ENCODE measurements around the gene IGLL5. TPM values are rescaled to one million over a fixed set of nuclear protein-coding genes. Genes with fewer than 3 reads are reported as not detected.

Gene IGLL5
- total RNA-seq, 1 experiment from 2014 or later: not detected

DNA sequence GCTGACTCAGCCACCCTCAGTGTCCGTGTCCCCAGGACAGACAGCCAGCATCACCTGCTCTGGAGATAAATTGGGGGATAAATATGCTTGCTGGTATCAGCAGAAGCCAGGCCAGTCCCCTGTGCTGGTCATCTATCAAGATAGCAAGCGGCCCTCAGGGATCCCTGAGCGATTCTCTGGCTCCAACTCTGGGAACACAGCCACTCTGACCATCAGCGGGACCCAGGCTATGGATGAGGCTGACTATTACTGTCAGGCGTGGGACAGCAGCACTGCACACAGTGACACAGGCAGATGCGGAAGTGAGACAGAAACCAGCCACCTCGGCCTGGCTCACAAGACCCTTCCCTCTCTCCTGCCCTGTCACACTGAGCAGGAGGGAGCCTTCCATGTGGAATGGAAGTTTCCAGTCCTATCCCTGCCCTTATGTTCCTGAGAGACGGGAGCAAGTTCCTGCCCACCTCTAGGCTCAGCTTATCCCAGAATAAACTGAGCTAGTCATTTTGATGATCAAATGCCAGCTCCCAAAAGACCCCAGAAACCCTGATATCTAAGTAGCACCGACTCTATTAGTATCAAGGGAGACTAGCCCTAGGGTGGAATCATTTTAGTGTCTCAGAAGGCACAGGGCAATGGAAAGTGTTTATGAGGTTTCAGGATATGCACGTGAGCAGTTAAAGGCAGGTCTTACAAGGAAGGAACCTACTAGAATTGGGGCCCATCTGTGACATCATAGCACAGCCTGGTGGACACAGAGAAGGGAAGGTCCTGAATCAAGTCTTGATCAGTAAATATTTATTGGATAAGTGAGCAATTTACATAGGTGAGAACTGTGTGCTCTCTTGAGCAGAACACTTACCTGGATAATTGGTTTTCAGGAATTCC is 6.3 kb upstream of the IGLL5 start:
- no peak for DNase-seq (ENCODE audit: low spot score)
- in situ Hi-C loops (cut with HindIII; ENCODE audit: low sequenced_read_pairs): no loop called here

DNA sequence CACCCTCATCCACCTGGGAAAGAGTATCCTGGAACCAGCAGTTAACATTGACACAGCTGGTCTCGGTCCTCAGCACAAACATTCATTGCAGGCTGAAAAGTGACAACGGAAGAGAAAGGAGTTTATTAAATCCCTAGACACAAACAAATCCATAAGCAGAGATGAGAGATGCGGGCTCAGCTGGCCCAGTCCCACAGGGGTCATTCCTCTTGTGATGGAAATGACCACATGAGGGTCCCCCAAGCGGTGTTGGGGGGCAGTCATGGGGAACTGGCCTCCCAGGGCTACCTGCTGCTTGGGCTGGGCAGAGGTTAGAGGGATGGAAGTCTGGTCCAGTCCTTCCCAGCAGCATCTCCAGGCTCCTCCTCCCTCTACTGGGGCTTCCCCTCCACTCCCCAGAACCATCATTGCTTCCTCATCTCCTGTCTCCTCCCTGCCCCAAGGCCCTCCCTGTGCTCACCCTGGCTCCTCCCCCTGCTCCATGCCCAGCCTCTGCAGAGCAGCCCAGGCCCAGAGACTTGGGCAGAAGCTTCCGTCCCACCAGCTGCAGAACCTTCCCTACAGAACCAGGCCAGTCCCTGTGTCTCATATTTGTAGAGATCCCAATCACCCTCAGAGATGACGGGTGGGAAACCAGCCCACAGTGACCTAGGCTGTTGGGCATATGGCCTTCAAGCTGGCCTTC is 5.4 kb upstream of the IGLL5 start:
- in situ Hi-C loops (cut with HindIII; ENCODE audit: low sequenced_read_pairs): no loop called here
- no peak for DNase-seq (ENCODE audit: low spot score)

DNA sequence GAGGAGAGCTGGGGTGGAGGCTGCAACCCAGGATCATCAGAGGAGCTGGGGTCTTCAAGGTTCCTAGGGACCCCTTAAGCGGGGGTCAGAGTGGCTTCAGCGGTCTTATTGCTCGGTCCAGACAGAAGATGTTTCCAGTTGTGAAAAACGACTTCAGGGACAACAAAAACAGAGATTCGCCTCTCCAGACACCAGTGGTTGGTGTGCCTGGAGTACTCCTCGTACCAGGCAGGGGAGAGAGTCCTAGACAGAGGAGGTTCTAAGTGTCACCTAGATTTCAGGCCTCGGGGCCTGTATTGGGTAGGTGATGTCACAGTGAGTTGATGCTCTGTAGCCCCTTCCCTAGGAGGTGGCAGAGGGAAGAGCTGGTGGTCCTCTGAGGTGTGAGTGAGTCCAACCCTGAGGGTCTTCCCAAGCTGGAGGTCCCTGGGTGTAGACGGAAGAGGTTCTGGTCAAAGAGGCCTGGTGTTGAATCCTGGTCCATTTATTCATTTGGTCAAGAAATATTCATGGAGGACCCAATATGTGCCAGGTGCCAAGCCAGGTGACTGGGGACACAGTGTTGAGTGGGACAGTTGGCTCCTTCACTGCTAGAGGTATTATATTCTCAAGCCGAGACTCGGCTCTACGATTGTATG is 4.4 kb upstream of the IGLL5 start:
- no peak for DNase-seq (ENCODE audit: low spot score)
- in situ Hi-C loops (cut with HindIII; ENCODE audit: low sequenced_read_pairs): no loop called here

DNA sequence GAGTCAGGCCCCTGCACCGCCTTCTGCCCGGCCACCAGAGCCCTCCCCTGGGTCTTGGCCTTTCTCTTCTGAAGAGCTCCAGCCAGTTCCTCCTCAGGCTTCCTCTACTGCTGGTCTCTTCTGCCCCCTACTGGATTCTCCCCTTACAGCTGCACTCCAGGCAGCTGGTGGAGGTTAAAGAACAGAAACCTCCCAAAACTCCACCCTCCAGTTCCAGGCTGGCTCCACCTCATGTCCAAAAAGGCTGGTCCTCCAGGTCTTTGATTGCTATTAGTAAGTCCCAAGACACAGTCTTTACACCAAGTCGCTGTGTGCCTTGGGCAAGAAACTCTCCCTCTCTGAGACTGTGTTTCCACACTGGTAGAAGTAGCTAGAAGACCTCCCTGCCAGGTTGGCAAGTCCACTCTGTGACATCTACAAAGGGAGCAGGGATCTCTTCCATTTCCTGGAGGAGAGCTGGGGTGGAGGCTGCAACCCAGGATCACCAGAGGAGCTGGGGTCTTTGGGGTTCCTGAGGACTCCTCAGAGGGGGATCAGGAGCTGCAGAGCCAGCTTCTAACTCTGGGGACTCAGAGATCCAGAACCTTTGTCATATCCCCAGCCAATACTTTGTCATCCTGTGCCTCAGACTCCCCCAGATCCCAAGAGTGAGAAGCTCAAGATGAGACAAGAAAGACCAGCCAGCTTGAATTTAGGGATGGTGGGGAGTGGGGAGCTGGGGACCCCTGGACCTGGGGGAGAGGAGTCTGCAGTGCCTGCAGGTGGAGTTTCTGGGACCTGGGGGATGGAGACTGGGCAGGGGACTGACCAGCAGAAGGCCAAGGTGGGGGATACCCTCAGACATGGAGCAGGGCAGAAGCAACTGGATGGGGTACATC is 3.4 kb upstream of the IGLL5 start:
- DNase-seq (ENCODE audit: low spot score): peak; percentile 70
- in situ Hi-C loops (cut with HindIII; ENCODE audit: low sequenced_read_pairs): no loop called here

DNA sequence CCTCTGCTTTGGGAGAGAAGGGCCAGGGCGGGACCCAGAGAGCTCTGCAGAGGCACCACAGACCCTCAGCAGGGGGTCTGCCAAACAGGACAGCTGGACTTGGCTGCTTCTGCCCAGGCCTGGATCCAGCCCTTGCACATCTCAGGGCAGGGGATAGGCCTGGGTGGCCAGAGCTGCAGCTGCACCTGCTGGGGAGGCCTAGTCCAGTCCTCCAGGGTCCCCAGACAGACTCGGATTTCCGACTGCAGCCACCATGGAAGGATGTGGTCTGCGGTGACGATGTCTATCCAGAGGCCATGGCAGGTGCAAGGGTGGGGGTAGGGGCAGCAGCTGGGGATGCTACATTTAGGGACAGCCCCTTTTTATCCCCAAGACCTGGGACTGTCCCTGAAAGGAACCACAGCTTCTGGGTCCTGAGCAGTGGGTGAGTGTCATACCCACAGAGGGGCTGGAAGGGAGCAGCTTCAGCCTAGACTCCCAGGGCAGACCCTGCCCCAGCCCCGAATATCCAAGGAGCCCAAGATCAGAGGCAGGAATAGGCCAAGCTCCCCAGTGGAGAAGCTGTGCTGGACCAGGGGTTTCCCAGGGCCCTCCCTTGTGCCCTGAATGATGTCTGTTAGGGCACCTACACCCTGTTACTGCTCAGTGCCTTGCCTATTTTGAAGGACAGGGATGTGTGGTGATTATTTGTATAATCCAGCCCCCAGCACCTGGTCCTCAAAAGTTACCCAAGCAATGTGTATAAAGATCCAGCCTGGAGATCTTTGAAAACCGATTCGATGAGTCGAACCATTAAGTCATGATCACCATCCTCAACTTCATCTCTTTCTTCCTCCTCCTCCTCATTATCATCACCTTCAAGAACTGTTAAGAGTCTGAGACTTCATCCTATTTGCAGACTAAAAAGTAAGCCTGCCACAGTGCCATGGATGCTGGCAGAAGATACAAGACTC is 2.5 kb upstream of the IGLL5 start:
- no peak for DNase-seq (ENCODE audit: low spot score)
- in situ Hi-C loops (cut with HindIII; ENCODE audit: low sequenced_read_pairs): no loop called here

DNA sequence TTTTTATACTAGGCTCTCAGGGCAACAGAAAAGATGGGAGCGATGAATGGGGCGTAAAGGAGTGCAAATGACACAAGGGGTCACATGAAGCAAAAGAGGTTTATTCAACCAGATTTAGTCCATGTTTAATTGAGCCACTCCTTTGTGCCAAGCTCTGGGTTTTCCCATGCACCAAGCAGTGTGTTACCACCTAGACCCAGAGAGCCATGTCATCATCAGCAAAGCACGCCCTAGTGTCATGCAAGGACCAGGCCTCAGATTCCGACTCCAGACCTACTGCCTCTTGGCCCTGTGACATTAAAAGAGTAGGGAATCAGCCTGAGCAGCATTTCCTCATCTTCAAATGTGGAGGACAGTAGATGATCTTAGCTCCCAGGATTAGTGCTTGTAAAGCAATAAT is 1.1 kb upstream of the IGLL5 start:
- in situ Hi-C loops (cut with HindIII; ENCODE audit: low sequenced_read_pairs): no loop called here
- DNase-seq (ENCODE audit: low spot score): no peak

DNA sequence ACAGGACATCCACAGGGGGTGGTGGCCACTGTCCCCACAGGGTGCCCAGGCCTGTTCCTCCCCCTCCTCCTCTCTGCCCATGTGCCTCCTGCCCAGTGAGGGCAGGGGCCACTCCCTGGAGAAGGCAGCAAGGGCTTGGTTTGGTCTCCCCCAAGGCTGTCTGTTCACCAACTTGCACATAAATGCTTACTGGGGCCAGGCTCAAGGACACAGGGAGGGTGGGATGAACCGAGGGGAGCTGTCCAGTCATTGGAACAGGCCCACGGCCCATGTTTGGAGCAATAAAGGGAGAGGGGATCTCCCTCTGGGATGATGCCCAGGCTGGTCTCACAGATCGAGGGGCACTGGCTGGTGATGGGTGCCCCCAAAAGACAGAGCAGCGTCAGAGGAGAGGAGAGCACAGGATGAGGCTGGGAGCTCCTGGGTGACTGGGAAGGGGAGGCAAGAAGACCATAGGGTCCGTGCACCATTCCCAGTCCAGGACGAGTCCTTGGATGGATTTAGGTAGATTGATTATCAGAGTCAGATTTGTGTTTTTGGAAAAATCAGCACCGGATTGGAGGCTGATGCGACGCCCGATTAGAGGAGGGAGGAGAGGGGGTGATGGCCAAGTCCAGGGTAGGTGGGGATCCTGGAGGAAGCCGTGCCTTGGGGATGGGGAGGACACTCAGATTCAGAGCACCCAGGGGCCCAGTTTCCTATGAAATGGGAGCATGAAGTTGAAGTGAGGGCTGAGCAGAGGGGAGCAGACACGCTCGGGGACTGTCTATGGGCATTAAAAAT is 1.1 kb downstream of the IGLL5 start:
- in situ Hi-C loops (cut with HindIII; ENCODE audit: low sequenced_read_pairs): no loop called here
- no peak for DNase-seq (ENCODE audit: low spot score)

DNA sequence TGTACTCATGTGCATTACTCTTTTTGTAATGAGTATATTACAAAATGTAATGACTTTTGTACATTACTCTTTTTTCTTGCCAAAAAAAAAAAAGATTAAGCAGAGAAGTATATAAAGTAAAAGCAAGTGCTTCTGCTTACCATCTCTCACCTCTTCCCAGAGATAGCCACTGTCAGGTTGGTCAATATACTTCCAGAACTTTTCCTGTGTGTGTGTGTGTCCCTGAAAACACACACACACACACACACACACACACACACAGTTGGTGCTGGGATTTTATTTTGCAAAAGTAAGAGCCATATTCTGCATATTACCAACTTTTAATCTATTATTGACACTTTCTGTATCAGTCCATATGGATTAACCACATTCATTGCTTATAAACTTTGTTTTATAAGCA is 2.5 kb downstream of the IGLL5 start:
- DNase-seq (ENCODE audit: low spot score): no peak
- in situ Hi-C loops (cut with HindIII; ENCODE audit: low sequenced_read_pairs): no loop called here

DNA sequence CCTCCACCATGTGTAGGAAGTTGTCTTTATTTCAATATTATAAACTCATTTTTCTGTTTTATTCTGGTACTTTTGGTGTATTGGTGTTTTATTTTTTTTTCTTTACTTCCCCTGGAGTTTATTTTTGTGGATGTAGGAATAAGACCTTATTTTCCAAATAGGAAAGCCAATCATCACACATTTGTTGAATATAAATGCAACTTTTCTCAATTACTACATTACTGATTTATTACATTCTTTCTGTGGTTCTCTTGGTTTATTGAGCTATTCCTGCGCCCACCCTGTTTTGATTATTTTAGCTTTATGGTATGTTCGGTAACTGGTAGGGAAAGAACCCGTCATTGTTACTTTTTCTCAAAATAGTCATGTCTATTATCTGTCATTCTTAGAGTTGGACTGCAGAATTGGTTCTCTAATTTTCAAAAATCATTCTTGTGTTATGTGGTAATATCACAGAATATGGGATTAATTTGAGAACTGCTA is 3.6 kb downstream of the IGLL5 start:
- in situ Hi-C loops (cut with HindIII; ENCODE audit: low sequenced_read_pairs): no loop called here
- no peak for DNase-seq (ENCODE audit: low spot score)

DNA sequence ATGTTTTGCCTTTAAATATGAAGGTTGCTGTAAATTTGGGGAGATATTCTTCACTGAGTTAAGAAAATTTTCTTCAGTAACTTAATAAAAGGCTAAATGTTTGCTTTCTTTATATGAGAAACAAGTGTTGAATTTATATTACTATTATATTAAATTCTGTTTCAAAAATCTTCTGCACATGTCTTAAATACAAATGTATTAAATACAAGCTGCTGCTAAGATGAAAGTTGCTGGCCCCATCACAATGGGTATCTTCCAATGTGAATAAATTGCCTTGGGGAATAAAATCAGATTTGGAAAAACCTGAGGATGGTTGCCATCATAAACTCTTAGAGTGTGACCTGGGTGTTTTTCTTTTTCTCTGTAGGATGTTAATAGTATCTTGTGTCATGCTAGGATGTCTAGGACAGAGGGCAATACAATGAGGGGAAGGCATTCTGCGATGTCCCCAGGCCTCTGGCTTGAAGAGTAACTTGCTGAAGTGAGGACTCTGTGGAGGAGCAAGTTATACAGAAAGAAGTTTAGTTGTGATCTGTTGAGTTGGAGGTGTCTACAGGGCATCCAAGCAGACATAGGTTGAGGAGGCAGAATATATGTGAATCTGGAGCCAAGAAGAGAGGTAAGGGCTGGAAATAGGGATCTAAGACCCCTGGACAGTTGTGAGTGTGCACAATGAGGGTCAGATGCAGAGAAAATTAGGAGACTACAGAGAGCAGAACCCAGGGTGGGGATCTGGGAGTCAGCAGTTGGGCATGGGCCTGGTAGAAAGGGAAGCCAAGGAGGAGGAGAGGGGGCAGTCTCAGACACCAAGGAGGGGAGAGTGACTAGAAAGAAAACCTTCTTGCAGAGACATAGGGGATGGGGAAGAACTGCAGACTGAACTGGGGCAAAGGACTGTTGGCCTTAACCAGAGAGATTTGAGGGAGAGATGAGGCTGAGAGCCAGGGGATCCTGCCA is 4.8 kb downstream of the IGLL5 start:
- no peak for DNase-seq (ENCODE audit: low spot score)
- in situ Hi-C loops (cut with HindIII; ENCODE audit: low sequenced_read_pairs): no loop called here

DNA sequence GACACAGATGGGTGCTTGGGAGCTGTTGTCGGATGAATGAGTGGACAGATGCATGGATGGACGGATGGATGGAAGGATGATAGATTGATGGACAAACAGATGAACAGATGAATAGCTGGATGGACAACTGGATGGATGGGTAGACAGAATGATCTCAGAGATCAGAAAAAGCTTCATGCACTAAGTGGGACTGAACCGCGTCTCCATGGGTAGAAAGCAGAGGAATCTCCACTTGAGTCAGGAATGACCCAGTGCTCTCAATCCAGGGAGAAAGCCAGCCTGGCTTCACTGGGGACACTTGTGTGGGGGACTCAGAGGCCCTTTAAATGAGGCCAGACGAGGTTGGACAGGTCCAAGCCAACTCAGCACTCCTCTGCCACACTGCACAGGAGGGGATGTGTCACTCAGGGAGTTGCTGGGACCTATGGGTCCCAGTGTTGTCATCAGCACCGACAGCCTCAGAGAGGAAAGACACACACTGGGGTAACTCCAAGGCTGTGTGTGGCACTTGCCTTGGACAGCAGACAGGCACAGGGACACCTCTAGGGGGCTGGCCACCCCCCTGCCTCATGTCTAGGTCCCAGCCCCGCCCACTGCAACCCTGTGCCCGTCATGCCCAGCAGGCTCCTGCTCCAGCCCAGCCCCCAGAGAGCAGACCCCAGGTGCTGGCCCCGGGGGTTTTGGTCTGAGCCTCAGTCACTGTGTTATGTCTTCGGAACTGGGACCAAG is 5.6 kb downstream of the IGLL5 start:
- in situ Hi-C loops (cut with HindIII; ENCODE audit: low sequenced_read_pairs): no loop called here
- no peak for DNase-seq (ENCODE audit: low spot score)

DNA sequence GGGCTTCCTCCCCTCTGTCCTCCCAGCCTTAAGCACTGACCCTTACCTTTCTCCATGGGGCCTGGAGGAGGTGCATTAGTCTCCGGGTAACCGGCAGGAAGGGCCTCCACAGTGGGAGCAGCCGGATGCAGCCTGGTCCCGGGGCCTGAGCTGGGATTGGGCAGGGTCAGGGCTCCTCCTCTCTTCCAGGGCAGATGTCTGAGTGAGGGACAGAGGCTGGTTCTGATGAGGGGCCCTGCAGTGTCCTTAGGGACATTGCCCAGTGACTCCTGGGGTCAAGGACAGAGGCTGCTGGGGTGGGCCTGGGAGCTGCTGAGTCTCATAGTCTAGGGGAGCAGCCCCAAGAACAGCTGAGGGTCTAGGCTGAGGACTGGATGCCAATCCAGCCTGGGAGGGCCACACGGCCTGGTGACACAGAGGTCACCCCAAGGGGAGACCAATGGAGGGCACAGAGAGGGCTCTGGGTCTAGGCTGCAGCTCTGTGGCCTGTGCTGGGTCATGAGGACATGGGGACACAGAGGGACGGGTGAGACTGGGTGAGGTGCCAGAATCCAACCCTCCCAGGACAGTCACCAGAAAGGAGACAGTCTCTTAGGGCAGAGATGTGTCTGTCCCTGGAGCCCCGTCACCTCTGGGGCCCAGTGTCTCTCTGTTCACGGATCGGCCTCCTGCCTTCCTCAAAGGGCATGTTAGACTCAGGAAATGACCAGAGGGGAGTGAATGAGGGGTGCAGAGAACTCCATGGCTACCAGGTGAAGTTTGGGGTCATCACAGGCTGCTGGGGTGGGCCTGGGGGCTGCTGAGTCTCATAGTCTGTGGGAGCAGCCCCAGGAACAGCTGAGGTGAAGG is 6.5 kb downstream of the IGLL5 start:
- in situ Hi-C loops (cut with HindIII; ENCODE audit: low sequenced_read_pairs): no loop called here
- DNase-seq (ENCODE audit: low spot score): no peak

DNA sequence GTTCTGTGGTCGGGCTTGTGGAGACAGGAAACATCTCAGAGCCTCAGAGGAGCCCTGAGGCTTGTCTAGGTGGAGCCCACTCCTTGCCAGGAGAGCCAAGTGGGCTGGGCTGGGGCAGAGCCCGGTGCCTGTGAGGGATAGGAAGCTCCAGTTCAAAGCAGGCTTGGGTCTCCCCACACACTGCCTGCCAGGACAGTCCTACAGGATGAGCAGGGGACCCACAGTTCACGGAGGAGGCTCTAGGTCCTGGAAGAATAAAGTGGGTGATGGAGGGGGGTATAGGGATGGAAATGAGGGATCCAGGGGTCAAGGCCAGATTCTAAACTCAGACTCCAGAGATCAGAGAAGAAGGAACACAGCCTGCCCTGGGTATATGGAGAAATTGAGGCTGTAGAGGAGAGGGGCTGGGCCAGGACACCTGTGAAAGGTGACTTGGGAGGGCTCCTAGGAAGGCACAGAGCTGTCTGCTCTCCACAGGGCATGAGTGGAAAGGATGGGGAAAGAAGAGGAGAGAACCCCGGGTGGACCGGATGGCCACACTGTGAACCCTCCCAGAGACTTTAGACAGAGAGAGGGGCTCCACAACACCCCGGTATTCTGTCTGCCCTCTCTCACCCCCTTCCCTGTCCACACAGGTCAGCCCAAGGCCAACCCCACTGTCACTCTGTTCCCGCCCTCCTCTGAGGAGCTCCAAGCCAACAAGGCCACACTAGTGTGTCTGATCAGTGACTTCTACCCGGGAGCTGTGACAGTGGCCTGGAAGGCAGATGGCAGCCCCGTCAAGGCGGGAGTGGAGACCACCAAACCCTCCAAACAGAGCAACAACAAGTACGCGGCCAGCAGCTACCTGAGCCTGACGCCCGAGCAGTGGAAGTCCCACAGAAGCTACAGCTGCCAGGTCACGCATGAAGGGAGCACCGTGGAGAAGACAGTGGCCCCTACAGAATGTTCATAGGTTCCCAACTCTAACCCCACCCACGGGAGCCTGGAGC is 7.4 kb downstream of the IGLL5 start:
- in situ Hi-C loops (cut with HindIII; ENCODE audit: low sequenced_read_pairs): no loop called here
- no peak for DNase-seq (ENCODE audit: low spot score)

All from G401 (cell line).